Tibial nerve (tissue), 3 donors: ENCODE measurements around the gene NOL4L.

Experiments
- CTCF ChIP-seq, 5 experiments: fragments of 200-600 bp in 3 of 5; fragments of 450-650 bp in 2 of 5; sonication (generic) in 3 of 5; IDR thresholded peaks; one replicate each; pipeline ENCODE4 v1.5.1; 2016 to 2019; ENCODE audit warnings: antibody characterized with exemption in 5 of 5, mild to moderate bottlenecking in 3 of 5, moderate library complexity in 2 of 5
- POLR2A ChIP-seq, 2 donors: fragments of 450-650 bp; IDR thresholded peaks; one replicate each; pipeline ENCODE4 v1.6.1; 2017; ENCODE audit warnings: antibody characterized with exemption in 2 of 2, mild to moderate bottlenecking in 2 of 2, moderate library complexity in 2 of 2

DNA sequence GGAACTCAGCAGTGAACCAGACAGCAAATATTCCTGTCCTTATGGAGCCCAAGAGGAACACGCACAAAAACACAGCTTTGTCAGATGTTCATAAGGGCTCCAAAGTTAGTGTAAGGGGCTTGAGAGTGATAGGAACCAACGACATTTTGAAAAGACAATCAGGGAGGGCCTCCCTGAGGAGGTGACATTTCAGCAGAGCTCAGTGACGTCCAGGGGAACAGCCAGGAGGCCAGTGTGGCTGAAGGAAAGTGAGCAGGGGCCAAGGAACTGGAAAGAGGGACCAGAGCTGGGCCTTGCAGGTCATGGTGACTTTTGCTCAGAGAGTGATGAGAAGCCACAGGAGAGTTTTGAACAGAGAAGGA lies 16.1 kb downstream of the NOL4L start:
- TF ChIP-seq CTCF (IDR thresholded peaks at IDR 0.05) (no peak), POLR2A (IDR thresholded peaks at IDR 0.05) (no peak)
